ENCODE data around the gene SENP7. TPM values are rescaled to one million over a fixed set of nuclear protein-coding genes. Genes with fewer than 3 reads are reported as not detected.

Gene SENP7, protein sequence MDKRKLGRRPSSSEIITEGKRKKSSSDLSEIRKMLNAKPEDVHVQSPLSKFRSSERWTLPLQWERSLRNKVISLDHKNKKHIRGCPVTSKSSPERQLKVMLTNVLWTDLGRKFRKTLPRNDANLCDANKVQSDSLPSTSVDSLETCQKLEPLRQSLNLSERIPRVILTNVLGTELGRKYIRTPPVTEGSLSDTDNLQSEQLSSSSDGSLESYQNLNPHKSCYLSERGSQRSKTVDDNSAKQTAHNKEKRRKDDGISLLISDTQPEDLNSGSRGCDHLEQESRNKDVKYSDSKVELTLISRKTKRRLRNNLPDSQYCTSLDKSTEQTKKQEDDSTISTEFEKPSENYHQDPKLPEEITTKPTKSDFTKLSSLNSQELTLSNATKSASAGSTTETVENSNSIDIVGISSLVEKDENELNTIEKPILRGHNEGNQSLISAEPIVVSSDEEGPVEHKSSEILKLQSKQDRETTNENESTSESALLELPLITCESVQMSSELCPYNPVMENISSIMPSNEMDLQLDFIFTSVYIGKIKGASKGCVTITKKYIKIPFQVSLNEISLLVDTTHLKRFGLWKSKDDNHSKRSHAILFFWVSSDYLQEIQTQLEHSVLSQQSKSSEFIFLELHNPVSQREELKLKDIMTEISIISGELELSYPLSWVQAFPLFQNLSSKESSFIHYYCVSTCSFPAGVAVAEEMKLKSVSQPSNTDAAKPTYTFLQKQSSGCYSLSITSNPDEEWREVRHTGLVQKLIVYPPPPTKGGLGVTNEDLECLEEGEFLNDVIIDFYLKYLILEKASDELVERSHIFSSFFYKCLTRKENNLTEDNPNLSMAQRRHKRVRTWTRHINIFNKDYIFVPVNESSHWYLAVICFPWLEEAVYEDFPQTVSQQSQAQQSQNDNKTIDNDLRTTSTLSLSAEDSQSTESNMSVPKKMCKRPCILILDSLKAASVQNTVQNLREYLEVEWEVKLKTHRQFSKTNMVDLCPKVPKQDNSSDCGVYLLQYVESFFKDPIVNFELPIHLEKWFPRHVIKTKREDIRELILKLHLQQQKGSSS
- total RNA-seq (28.7 TPM), polyA plus RNA-seq (ENCODE audit: insufficient read depth, low read depth, low replicate concordance) (5.4 TPM)
- long read RNA-seq, donor 1, transcript SENP7-204 (7 exons, 1,483 nt) = major isoform, 5 of 11 reads
- long read RNA-seq, donor 1, partial matches to known transcripts = 5 of 11 reads
- long read RNA-seq, donor 1, other reads (novel, unspliced or antisense) = 0 of 11 reads
- long read RNA-seq, donor 2, full-length matches to known transcripts = 2 of 59 reads
- long read RNA-seq, donor 2, partial matches to known transcripts = 5 of 59 reads
- long read RNA-seq, donor 2, other reads (novel, unspliced or antisense) = 52 of 59 reads
- long read RNA-seq, donor 3, full-length matches to known transcripts = 1 of 1 reads
- long read RNA-seq, donor 3, partial matches to known transcripts = 0 of 1 reads
- long read RNA-seq, donor 3, other reads (novel, unspliced or antisense) = 0 of 1 reads
- long read RNA-seq, donor 4, full-length matches to known transcripts = 2 of 2 reads
- long read RNA-seq, donor 4, partial matches to known transcripts = 0 of 2 reads
- long read RNA-seq, donor 4, other reads (novel, unspliced or antisense) = 0 of 2 reads
- long read RNA-seq, donor 5 = 0 reads
- long read RNA-seq, donor 6, full-length matches to known transcripts = 2 of 2 reads
- long read RNA-seq, donor 6, partial matches to known transcripts = 0 of 2 reads
- long read RNA-seq, donor 6, other reads (novel, unspliced or antisense) = 0 of 2 reads
- long read RNA-seq, donor 7, full-length matches to known transcripts = 2 of 7 reads
- long read RNA-seq, donor 7, partial matches to known transcripts = 3 of 7 reads
- long read RNA-seq, donor 7, other reads (novel, unspliced or antisense) = 2 of 7 reads
- long read RNA-seq, donor 8, partial matches to known transcripts = 0 of 1 reads
- long read RNA-seq, donor 8, other reads (novel, unspliced or antisense) = 0 of 1 reads
- long read RNA-seq, donor 9 = 0 reads
- long read RNA-seq, donor 10, full-length matches to known transcripts = 6 of 6 reads
- long read RNA-seq, donor 10, partial matches to known transcripts = 0 of 6 reads
- long read RNA-seq, donor 10, other reads (novel, unspliced or antisense) = 0 of 6 reads

DNA sequence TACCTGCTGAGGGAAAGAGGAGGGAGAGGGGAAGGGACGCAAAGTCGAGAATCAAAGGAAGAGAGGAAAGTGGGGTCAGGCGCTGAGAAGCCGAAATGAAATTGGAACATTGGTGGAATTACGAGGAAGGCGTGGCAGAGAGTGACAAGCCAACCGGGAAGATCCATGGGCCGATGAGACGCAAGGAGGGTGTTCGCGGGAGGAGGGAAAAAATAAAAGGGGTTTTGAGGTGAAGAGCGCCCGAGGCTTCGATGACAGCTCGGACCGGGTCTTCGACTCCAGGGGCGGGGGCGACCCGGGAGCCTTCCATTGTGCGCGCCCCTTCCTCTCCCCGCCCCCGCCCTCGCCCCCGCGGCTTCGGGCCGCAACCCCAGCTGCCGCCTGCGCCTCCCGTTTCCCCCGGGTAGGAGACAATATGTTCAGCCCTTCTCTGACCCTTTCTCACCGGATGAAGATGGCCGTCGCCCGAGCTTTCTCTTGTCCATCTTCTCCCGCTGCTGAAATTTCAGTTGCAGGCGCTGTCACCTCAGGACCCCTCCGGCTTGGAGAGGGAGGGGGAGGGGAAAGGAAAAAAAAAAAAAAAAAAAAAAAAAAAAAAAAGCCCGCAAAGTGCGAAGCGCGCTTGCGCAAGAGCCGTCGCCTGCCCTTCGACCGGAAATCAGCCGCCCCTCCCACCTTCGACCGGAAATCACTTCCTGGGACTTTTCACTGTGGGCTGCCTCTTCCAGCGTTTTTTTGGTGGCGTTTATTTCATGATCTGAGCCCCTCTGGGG lies at the start of gene SENP7:
TSS of gene SENP7 (minus strand) at position 567 of the 773 bp plus-strand sequence. CDS start at position 485, 82 bp downstream.
- intact Hi-C loops (cut with DNase I) = no loop called here
- peaks cover 2% of the 10 kb centered on the region for H3K27me3 ChIP-seq (ENCODE audit: control insufficient read depth, insufficient read depth, low read length)

DNA sequence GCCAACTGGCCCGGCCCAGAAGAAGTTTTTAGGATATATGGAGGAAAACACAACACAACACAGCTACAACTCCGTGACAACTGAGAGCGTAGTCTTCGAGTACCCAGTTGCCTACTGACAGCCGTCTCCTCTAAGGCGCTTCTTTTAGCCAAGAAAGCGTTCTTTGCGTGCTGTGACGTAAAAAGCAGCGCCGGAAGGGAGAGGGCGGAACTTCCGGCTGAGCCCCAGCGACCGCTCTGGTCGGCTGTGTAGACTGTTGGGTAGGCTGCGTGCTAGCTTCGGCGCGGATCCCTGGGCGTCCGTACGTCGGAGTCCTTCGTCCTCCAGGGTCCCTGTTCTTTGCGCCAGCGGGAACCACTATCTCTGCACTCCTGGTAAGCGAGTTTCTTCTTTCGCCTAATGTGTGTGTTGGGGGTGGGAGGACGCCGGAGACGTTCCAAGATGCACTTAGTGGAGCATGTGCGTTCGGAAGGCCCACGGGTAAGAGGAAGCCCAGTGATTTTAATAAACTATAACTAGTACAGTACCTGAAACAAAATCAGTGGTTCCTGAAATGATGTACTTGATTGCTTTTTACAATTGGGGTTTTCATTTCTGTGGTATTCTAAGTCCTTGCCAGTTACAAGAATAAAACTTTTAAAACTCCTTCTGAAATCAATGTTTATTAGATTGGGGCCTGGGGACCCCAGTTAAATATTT lies 48.8 kb upstream of the SENP7 start, which contains the start of gene TRMT10C:
TSS of gene TRMT10C (plus strand) at position 239 of the 699 bp plus-strand sequence. CDS start 2,914 bp downstream, outside the sequence.
- Histone ChIP-seq H3K9me3 (ENCODE audit: control insufficient read depth in 2 of 3, insufficient read depth in 1 of 3, low read length in 3 of 3) (no peaks in the 10 kb centered on the region), H3K36me3 (ENCODE audit: control insufficient read depth in 2 of 3, insufficient read depth in 3 of 3, low read length in 3 of 3) (peaks cover 0 to 11% (median 0%) of the 10 kb centered on the region in 3 donors), H3K4me1 (ENCODE audit: control insufficient read depth in 2 of 3, insufficient read depth in 2 of 3, low read depth in 1 of 3, low read length in 3 of 3) (peaks cover 0 to 2% (median 0%) of the 10 kb centered on the region in 3 donors), H3K4me3 (ENCODE audit: low read length in 3 of 3) (peak within 1 kb of the TSS; percentile 91 to 100 (median 98)), H3K27me3 (ENCODE audit: control insufficient read depth, insufficient read depth, low read length) (no peaks in the 10 kb centered on the region), H3K27ac (ENCODE audit: low read depth in 2 of 2, low read length in 2 of 2) (peak within 1 kb of the TSS; percentile 47 to 54), H3K9ac (ENCODE audit: low read length in 3 of 3) (peak within 1 kb of the TSS; percentile 79 to 94 (median 94))
- peak; percentile 95 to 97 (median 95) for DNase-seq
- intact Hi-C loops (cut with DNase I) = no loop called here
- TF ChIP-seq, protein P1, sequence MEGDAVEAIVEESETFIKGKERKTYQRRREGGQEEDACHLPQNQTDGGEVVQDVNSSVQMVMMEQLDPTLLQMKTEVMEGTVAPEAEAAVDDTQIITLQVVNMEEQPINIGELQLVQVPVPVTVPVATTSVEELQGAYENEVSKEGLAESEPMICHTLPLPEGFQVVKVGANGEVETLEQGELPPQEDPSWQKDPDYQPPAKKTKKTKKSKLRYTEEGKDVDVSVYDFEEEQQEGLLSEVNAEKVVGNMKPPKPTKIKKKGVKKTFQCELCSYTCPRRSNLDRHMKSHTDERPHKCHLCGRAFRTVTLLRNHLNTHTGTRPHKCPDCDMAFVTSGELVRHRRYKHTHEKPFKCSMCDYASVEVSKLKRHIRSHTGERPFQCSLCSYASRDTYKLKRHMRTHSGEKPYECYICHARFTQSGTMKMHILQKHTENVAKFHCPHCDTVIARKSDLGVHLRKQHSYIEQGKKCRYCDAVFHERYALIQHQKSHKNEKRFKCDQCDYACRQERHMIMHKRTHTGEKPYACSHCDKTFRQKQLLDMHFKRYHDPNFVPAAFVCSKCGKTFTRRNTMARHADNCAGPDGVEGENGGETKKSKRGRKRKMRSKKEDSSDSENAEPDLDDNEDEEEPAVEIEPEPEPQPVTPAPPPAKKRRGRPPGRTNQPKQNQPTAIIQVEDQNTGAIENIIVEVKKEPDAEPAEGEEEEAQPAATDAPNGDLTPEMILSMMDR (IDR thresholded peaks at IDR 0.05; ENCODE audit: borderline replicate concordance, extremely low read depth, insufficient read depth) = no peak
- no peak for FAIRE-seq

More for the DNA sequence above, at the start of gene SENP7:
- Histone ChIP-seq H3K36me3 (ENCODE audit: control insufficient read depth in 2 of 3, insufficient read depth in 3 of 3, low read length in 3 of 3) (no peaks in the 10 kb centered on the region), H3K9me3 (ENCODE audit: control insufficient read depth in 2 of 3, insufficient read depth in 1 of 3, low read length in 3 of 3) (no peaks in the 10 kb centered on the region), H3K27ac (ENCODE audit: low read depth in 2 of 2, low read length in 2 of 2) (peak within 1 kb of the TSS; percentile 78 to 95), H3K4me1 (ENCODE audit: control insufficient read depth in 2 of 3, insufficient read depth in 2 of 3, low read depth in 1 of 3, low read length in 3 of 3) (no peaks in the 10 kb centered on the region), H3K9ac (ENCODE audit: low read length in 3 of 3) (peak within 1 kb of the TSS; percentile 80 to 95 (median 81)), H3K4me3 (ENCODE audit: low read length in 3 of 3) (peak within 1 kb of the TSS; percentile 78 to 97 (median 80))
- TF ChIP-seq, protein P1 (IDR thresholded peaks at IDR 0.05; ENCODE audit: borderline replicate concordance, extremely low read depth, insufficient read depth) = no peak
- DNase-seq = peak; percentile 86 to 95 (median 92)
- FAIRE-seq = no peak

Data from kidney (tissue), 22 donors.